Osteoblast (primary cell): Measurements from ENCODE around the gene ANKRD13A. TPM values are rescaled to one million over a fixed set of nuclear protein-coding genes. Genes with fewer than 3 reads are reported as not detected.

Source experiments
- DNase-seq: peaks from one replicate; pipeline ENCODE4 v3.0.0; 2011; ENCODE audit warnings: low spot score, mixed read lengths; ENCODE audit not compliant: insufficient read length; ENCODE audit errors: missing footprints
- H2AFZ ChIP-seq: 2 replicates; pipeline ENCODE4 v1.6.0; 2011; ENCODE audit warnings: mild to moderate bottlenecking, low read length
- H3K27ac ChIP-seq: 2 replicates; pipeline ENCODE4 v1.5.1; 2011; ENCODE audit warnings: mild to moderate bottlenecking, low read depth, low read length, moderate library complexity
- H3K27me3 ChIP-seq: 2 replicates; pipeline ENCODE4 v1.6.0; 2012; ENCODE audit warnings: mild to moderate bottlenecking, control low read depth, inconsistent platforms, low read length, moderate library complexity; ENCODE audit not compliant: insufficient read depth
- H3K36me3 ChIP-seq: 2 replicates; pipeline ENCODE4 v1.5.1; 2011; ENCODE audit warnings: mild to moderate bottlenecking, low read length, control low read depth, moderate library complexity; ENCODE audit not compliant: insufficient read depth
- H3K4me1 ChIP-seq: 2 replicates; pipeline ENCODE4 v1.5.1; 2011; ENCODE audit warnings: mild to moderate bottlenecking, low read length, control low read depth, moderate library complexity; ENCODE audit not compliant: insufficient read depth
- H3K4me2 ChIP-seq: 2 replicates; pipeline ENCODE4 v1.6.0; 2011; ENCODE audit warnings: mild to moderate bottlenecking, low read length; ENCODE audit not compliant: insufficient read depth
- H3K4me3 ChIP-seq: fragments of 200-600 bp; sonication (generic); 3 replicates; pipeline ENCODE4 v1.5.1; 2012; ENCODE audit warnings: mild to moderate bottlenecking, low read length, inconsistent platforms; ENCODE audit not compliant: insufficient read depth
- H3K79me2 ChIP-seq: 2 replicates; pipeline ENCODE4 v1.6.0; 2012; ENCODE audit warnings: mild to moderate bottlenecking, low read length, control low read depth, inconsistent platforms; ENCODE audit not compliant: insufficient read depth
- H3K9me3 ChIP-seq: 2 replicates; pipeline ENCODE4 v1.5.1; 2011; ENCODE audit warnings: low read depth, low read length, control low read depth
- H4K20me1 ChIP-seq: 2 replicates; pipeline ENCODE4 v1.6.0; 2012; ENCODE audit warnings: mild to moderate bottlenecking, low read length, control low read depth; ENCODE audit not compliant: insufficient read depth
- total RNA-seq: library from RNA; depleted of rRNA; stranded (reverse); fragments of >200 nt; gene quantifications from 2 replicates; pipeline ENCODE4 v1.2.3, GENCODE V29; 2012
- TF ChIP-seq, protein P1 (sequence below): IDR thresholded peaks from 2 replicates; pipeline ENCODE4 v1.5.1; 2011; ENCODE audit warnings: mild to moderate bottlenecking, low read depth, low read length, moderate library complexity; ENCODE audit errors: extremely low read depth

Gene ANKRD13A
- total RNA-seq, 1 donor = 94.1 TPM

- H3K27ac ChIP-seq = peak overlapping the region; percentile 97
- H3K4me2 ChIP-seq = peak overlapping the region; percentile 69
- no peaks in the 10 kb centered on the region for H3K27me3 ChIP-seq
- no peaks in the 10 kb centered on the region for H4K20me1 ChIP-seq
- H3K9me3 ChIP-seq = no peaks in the 10 kb centered on the region
- peaks cover 43% of the 10 kb centered on the region for H3K36me3 ChIP-seq
- no peak overlapping the region for H3K4me3 ChIP-seq
- DNase-seq = peak; percentile 56
- no peak overlapping the region for H2AFZ ChIP-seq
- TF ChIP-seq, protein P1, sequence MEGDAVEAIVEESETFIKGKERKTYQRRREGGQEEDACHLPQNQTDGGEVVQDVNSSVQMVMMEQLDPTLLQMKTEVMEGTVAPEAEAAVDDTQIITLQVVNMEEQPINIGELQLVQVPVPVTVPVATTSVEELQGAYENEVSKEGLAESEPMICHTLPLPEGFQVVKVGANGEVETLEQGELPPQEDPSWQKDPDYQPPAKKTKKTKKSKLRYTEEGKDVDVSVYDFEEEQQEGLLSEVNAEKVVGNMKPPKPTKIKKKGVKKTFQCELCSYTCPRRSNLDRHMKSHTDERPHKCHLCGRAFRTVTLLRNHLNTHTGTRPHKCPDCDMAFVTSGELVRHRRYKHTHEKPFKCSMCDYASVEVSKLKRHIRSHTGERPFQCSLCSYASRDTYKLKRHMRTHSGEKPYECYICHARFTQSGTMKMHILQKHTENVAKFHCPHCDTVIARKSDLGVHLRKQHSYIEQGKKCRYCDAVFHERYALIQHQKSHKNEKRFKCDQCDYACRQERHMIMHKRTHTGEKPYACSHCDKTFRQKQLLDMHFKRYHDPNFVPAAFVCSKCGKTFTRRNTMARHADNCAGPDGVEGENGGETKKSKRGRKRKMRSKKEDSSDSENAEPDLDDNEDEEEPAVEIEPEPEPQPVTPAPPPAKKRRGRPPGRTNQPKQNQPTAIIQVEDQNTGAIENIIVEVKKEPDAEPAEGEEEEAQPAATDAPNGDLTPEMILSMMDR = no peak
- H3K4me1 ChIP-seq = peaks cover 56% of the 10 kb centered on the region
- H3K79me2 ChIP-seq = peaks cover 6% of the 10 kb centered on the region
Observed at GRCh38 chr12:109952160-109952858, 46.9 kb upstream of the ANKRD13A start.

GRCh38 chr12:109952873-109953272, 46.4 kb upstream of the ANKRD13A start:
- Histone ChIP-seq H4K20me1 (no peaks in the 10 kb centered on the region), H3K4me1 (peaks cover 50% of the 10 kb centered on the region), H3K4me2 (no peak overlapping the region), H3K27me3 (no peaks in the 10 kb centered on the region), H3K4me3 (no peak overlapping the region), H3K27ac (peak overlapping the region; percentile 97), H3K36me3 (peaks cover 41% of the 10 kb centered on the region), H2AFZ (no peak overlapping the region), H3K9me3 (no peaks in the 10 kb centered on the region), H3K79me2 (peaks cover 6% of the 10 kb centered on the region)
- TF ChIP-seq, protein P1 = no peak
- DNase-seq = no peak

DNA sequence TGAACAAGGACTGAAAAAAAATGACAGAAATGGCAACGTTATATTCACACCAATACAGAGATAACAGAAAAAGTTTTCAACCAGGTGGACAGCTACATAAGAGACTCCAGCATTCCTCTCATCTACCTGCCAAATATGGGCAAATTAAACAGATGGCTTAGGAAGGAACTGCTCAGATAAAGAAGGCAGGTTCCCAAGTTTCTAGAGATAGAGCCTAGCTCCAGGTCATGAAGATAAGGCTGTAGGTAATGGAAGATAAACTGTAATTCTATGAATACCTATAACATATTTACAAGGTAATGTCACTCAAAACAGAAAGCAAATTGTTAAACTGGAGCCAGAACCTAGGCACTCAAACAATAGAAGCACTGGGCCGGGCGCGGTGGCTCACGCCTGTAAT, 45.6 kb upstream of the ANKRD13A start:
- TF ChIP-seq, protein P1 = no peak
- H4K20me1 ChIP-seq = no peaks in the 10 kb centered on the region
- no peak for DNase-seq
- H3K9me3 ChIP-seq = no peaks in the 10 kb centered on the region
- peaks cover 39% of the 10 kb centered on the region for H3K36me3 ChIP-seq
- H3K4me1 ChIP-seq = peaks cover 42% of the 10 kb centered on the region
- H3K4me2 ChIP-seq = no peak overlapping the region
- peak overlapping the region; percentile 97 for H3K27ac ChIP-seq
- H3K4me3 ChIP-seq = no peak overlapping the region
- peaks cover 6% of the 10 kb centered on the region for H3K79me2 ChIP-seq
- no peak overlapping the region for H2AFZ ChIP-seq
- no peaks in the 10 kb centered on the region for H3K27me3 ChIP-seq

DNA sequence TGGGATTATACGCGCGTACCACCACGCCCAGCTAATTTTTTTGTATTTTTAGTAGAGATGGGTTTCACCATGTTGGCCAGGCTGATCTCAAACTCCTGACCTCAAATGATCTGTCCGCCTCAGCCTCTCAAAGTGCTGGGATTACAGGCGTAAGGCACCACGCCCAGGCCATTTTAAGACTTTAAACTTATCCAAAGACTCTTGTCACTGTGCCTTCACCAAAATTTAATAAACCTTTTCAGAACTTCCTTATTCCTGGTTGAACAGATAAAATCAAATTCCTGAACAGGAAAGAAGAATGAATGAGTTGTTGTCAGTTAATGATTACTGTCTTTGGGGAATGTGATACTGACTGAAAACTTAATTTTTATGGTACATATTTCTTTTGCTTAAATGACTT, 40.9 kb upstream of the ANKRD13A start:
- DNase-seq = no peak
- Histone ChIP-seq H3K4me3 (no peak overlapping the region), H3K27me3 (no peaks in the 10 kb centered on the region), H3K36me3 (peaks cover 41% of the 10 kb centered on the region), H3K4me1 (peaks cover 20% of the 10 kb centered on the region), H4K20me1 (no peaks in the 10 kb centered on the region), H2AFZ (no peak overlapping the region), H3K4me2 (no peak overlapping the region), H3K79me2 (no peaks in the 10 kb centered on the region), H3K27ac (no peak overlapping the region), H3K9me3 (no peaks in the 10 kb centered on the region)
- TF ChIP-seq, protein P1 = no peak
